NCI-H524 treated with DMSO at 0.1 percent for 48 hours (cell line): Measurements from ENCODE around the gene SLCO3A1.

Experiments
- DNase-seq: peaks from one replicate; lab custom pipeline; 2025; lab: John Stamatoyannopoulos, UW

SLCO3A1 gene

DNA sequence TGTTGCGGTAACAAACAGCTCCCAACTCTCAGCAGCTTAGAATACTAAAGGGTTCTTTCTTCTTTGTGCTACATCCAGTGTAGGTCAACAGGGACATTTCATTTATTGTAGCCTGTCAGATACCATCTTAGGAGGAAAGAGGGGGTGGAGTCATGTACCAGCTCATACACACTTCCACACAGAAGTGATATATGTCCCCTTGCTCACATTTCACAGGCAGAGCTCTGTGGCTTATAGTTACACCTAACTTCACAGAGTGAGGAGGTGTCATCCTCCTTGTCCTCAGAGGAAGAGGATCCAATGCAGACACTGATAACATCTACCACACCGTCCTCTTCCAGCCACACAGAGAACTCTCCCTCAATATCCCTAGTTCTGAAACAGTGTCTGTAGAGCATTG, 247.2 kb downstream of the SLCO3A1 start:
- DNase-seq, result no peak

DNA sequence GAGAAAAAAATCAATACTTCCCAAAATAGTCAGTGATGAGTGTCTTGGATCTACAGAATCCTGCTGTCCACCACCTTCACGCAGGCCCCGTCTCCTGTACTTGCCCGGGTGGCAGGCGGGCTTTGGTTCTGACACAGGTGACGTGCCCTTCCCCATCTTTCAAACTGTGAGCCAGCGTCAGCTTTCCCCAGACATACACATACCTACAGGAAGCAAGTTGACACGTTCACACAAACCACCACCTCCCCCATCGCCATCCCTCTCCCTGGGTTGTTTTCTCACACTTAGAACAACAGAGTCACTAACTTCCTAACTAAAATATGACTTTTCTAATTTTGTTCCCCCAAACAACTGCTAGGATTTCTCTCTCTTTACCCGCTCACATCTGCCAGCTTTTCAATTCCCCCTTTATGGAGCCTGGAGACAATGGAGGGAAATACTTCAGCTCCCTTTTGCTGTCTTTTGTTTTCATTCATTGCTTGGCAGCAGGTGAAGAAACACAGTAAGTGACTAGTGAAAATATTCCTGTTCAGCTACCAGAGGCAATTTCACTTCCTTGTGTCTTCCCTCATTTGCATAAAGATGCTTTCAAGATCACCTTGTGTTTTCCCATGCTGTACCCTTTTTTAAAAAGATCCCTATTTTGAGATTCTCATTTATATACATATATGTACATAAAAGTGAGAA, 248.3 kb downstream of the SLCO3A1 start:
- no peak for DNase-seq

DNA sequence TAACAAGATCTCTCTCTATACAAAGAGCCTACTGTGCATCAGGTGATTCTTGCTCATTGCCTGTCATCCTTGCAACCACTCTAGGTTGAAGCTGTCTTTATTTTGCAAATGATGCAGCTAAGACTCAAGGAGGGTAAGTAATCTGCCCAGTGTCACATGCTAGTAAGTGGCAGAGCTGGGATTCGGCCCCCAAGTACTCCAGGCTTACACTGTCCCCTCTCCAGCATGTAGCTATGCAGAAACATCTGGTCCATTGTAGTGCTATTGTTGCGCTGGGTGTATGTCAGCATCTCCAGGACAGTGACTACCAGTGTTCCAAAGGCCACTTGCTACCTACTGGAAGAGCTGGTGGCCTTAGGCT, 248.9 kb downstream of the SLCO3A1 start:
- no peak for DNase-seq

DNA sequence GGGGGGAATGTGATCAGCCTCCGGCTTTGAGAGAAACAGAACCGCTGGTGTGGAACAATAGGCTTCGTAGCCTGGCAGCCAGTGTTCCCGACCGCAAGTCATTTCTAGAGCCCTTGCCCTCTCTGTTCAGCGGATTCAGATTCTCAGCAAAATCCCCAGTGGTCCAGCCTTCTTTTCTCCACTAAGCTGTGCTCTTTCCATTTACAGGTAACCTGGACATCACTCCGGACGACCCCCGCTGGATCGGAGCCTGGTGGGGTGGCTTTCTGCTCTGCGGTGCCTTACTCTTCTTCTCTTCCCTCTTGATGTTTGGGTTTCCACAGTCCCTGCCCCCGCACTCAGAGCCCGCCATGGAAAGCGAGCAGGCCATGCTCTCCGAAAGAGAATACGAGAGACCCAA, 250.6 kb downstream of the SLCO3A1 start:
- DNase-seq, result no peak

DNA sequence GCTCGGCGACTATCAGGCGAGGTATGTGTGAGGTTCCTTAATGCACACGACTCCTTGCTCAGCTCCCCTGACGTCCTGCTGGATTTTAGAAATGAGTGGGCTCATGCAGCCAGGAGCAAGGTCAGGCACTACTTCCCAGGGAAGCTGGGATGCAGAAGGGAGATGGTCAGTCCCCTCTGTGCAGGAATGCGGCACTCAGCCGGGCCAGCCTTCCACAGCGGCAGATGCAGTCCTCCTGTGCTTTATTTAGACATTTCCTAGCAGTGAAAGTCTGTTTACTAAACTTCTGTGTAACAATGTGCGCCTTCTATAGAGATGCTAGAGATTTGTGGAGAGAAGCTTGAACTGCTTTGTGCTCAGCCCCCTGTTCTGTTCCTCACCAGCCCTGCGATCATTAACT, 252.1 kb downstream of the SLCO3A1 start:
- no peak for DNase-seq

DNA sequence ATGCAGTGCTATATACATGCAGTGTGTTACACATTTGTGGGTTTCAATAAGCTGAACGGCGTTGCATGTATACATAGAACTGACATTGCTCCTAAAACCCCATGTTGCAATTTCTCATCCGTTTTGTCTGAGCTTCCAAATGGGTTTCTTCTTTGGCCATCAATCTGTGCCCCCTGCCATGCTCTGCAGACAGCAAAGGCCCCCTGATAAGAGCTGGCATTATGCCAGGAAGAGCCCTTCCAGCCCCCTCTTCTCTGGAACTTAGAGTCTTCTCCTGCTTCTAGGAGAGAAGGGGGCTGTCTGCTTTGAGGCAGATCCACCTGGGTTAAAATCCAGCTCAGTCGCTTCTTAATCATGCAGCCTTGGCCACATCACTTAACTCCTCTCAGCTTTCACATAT, 254.0 kb downstream of the SLCO3A1 start:
- DNase-seq, result no peak

DNA sequence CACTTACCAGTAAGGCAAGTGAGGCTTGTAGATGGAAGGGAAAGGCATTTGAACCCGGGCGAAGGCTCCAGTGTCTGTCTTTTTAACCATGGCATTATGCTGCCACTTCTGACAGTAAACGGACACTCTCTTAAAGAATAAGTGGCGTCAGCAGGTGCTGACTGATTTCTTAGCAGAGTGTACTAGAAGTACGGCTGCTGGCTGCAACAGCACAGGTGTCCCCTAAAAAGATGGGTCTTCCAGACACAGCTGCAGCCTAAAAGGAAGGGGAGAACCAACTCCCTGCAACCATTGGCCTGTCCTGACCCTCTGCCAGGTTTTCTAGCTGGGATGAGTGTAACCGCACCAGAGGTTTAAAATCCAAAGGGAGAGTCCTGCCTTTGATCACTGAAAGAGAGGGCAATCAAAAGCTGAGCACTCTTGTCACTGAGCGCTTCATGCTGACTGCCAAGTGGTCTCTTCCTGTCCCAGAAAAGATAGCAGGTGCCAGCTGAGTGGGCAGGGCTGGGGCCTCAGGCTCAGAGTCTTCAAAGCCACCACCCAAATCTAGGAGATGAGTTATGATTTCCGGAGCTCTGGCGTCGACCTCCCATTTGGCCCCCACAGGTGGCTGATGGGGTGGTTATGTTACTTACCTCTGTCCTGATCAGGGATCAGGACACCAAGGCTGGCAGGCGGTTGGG, 255.8 kb downstream of the SLCO3A1 start:
- peak; percentile 73 for DNase-seq

DNA sequence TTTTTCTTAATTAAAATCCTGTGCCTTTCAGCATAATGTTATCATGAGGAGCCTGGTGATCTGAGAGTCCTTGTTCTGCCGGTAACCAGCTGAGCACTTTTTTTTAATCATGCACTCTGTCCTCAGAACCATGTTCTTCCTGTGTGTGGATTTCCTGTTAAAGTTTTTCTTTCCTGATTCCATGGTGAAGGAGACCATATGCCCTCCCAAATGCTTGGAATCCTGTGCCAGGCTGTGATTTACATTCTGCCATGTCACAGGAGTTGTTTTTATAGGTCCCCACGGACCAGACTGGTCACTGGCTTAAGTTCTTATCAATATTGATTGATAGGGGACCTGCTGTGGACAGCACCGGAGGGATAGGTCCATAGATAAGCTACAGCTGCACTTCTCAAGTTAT, 257.8 kb downstream of the SLCO3A1 start:
- no peak for DNase-seq

DNA sequence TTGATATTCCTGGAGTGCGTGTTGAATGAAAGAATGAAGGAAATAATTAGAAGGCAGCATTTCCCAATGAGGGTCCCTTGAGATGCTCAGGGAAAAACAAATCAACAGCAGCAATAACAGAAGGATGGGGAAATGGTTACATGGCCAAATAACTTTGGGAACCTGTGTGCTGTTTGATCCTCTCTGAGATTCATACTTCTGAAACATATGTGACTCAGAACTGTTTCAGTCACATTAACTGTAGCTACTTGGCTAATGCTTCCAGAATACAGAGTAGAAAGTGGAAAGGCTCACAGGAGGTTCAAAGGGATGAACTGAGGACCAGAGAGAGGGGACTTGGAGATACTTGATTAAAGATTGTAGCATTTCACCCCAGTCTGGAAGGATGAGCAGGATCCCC, 258.2 kb downstream of the SLCO3A1 start:
- DNase-seq, result no peak

DNA sequence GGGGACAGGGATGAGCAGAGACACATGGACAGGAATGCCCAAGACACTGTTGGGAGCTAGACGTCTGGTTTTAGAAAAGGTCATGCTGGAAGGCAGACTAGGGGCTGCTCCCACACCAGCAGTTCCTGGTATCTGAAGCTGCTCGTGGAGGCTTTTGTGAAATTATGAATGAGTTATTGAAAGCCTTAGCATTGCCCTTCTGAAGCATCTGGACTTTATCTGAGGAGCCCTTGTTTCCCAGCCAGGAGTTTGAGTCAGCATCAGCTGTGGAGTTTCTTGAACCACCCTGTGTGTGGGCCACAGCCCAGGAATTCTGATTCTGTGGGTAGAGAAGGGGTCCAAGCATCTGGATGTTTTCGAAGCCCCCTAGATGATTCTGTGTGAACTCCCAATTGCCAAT, 258.7 kb downstream of the SLCO3A1 start:
- no peak for DNase-seq

DNA sequence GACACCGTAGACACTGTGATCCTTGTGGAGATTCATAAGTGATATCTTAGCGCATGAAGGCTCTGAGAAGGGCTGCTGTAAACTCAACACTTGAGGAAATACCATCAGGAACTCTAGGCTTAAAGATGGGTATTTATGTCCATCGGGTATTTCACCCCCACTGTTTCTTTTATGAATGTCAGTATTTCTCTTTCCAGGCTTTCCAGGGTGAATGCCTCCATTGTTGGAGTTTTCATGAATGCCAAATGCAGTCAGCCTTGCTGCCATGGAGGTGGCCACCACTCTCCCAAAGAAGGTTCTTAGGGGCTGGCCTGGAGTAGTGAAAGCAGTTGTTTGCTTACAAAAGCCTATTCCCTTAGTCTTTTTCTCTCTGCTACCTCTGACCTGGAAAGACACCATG, 259.2 kb downstream of the SLCO3A1 start:
- DNase-seq, result no peak

DNA sequence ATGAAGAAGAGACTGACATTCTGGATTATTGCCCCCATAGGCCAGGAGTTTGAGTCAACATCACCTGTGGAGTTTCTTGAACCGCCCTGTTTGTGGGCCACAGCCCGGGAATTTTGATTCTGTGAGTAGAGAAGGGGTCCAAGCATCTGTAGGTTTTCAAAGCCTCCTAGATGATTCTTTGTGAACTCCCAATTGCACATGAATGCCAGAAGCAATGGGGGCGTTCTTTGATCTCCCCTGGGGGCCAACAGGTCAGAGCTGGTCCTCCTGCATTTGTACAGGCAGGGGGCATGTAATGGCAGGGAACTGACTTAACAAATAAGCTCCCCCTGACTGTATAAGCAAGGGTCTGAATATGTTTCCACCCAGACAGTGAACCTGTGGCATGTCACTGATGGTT, 260.3 kb downstream of the SLCO3A1 start:
- DNase-seq, result no peak

DNA sequence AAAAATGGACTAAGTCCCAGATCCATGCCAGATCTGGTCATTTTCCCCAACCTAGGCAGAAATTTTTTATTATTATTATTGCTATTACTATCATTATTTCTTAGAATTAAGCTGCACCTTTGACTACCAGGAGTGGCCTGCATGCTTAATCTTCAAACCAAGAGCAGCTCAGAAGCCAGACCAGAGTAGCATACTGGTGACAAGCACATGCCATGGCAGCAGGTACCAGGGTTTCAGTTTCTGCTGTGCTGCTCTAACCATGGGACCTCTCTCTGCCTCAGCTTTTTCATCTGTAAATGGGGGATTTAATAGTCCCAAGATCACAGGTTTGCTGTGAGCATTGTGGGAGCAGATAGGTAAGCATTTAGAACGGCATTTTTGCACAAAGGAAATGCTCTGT, 262.3 kb downstream of the SLCO3A1 start:
- no peak for DNase-seq

DNA sequence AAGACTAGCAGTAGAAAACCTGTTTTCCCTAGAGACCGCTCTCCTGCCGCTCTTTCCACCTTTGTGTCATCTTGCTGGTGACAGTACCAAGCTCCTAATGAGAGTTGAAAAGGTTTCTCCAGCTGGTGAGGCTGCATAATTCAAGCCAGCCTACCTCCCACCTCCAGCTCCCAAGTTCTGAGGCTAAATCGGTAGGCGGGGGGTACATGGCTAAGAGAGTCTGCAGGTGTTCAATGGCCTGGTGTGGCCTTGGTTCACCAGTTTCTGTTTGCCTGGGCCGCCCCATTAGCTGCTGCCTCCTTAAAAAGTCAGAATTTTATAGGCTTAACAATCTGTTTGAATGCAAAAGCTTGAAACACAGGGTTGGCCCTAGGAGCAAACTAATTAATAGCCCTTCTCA, 262.8 kb downstream of the SLCO3A1 start:
- DNase-seq, result no peak

DNA sequence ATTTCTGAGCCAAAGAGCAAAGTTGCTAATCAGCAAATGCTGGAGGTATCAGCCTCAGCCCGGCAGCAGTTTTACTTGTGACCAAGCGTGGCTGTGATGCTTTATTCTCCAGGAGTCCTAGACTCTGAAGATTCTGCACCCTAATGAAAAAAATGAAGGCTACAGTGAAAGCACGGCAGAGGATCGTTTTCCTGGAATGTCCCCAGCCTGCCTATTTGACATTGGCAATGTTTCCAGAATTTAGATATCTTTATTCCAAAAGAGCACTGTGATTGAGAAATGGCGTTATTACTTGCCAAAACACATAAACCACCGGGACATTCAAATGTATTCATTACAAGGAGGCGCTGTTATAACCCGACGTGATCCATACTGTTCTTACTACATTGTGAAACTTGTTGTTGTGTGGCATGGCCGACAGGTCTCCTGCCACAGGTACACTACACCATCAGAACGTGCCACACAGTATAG, 263.8 kb downstream of the SLCO3A1 start:
- no peak for DNase-seq

DNA sequence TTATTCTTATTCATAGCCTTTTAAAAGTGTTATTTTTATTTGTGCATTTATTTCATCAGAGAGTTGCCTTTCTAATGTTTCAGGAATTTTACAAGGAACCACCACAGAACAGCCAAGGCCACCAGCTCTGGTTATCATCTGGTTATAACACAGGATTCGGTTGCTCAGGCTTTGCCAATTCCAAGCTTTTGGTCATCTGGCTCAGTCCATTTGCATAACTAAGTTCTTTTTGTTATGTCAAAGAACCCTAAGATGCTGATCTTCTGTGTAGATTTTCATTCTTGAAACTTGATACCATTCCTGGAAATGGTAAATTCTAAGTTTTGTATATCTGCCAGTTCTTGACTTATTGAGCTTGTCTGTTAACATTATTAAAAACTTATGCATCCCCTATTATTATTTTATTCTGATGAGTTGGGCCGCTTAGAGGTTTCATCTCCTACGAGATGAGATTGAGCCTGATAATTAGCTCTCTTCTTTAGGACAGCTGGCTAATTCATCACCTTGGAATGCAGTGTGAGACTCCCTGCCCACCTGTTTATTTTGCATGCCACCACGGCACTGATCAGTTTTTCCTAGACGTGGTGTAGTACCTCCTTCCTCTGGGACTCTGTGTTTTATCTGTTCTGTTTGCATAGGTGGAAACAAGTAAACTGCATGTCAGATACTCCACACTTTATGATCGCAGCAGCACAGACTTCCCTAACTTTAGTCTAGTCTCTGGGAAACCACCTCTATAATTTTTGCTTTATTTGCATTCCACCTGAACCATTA, 264.8 kb downstream of the SLCO3A1 start:
- no peak for DNase-seq

DNA sequence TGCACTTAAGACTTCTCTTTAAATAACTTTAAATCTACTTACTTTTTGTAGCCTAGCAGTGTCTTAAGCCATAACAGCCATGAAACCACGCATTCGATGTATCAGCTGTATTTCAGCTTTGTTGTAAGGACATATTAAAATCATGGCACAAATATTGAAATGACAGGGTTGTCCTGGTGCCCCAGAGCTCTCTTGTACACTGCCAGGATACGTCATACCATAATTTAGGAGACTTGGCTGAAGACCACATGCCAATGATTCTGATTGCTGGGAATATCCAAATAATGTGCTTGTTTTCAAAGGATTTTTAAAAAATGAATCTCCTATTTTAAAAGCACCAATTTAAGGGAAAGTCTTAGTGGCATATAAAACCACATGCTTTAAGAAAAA, 265.4 kb downstream of the SLCO3A1 start:
- no peak for DNase-seq

DNA sequence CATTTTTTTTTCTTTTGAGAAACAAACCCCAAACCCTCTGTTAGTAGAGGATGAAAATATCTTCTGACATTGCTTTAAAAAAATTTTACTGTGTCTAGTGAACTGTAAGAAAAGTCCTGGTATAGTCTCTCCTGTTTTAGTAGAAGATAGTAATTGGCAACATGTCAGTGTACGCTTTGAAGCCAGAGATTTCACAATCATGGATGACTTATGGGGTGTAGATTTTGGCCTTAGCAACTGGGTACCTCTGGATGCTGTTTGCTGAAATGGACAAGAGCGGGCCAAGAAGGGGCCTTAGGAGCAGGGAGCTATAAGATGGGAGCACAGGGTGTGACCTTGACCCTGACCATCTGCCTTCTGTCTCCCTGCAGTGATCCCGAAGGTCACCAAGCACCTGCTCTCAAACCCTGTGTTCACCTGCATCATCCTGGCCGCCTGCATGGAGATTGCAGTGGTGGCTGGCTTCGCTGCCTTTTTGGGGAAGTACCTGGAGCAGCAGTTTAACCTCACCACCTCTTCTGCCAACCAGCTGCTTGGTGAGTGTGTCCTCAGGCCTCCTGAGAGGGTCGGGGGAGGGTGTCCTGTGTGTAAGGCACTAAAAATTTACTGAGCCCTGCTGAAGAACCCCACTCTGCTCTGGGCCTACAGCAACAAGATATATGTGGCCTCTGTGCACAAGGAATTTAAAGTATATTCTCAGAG, 266.7 kb downstream of the SLCO3A1 start:
- no peak for DNase-seq

DNA sequence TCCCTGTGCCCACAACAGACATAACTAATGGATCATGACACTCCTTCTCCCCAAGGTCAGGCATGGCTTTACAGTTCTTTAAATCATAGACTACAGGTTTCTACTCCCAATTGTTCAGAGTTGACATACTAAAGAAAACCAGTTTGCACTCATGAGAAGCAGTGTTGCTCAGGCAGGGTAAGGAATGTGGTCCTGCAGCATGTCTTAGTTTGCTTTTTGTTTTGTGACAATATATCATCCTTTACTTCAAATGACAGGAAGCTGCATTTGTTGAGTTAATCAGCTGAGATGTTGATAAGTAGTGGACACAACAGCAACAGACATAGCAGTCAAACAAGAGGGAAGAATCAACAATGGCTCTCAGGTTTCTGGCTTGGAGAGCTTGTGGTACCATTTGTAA, 267.5 kb downstream of the SLCO3A1 start:
- no peak for DNase-seq

DNA sequence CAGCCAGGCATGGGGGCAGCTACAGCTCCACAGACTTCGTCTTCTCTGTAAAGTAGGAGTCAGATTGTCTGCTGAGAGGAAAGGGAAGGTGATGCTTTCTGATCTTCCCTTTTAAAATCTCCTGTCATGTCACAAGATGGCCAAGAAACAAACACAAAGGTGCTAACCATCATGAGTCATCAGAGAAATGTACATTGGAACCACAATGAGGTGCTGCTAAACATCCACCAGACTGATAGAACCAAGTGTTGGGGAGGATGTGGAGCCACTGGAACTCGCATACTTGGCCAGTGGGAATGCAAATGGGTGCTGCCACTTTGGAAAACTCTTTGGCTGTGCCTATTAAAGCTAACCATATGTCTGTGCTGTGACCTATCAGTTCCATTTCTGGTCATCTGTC, 268.8 kb downstream of the SLCO3A1 start:
- no peak for DNase-seq

DNA sequence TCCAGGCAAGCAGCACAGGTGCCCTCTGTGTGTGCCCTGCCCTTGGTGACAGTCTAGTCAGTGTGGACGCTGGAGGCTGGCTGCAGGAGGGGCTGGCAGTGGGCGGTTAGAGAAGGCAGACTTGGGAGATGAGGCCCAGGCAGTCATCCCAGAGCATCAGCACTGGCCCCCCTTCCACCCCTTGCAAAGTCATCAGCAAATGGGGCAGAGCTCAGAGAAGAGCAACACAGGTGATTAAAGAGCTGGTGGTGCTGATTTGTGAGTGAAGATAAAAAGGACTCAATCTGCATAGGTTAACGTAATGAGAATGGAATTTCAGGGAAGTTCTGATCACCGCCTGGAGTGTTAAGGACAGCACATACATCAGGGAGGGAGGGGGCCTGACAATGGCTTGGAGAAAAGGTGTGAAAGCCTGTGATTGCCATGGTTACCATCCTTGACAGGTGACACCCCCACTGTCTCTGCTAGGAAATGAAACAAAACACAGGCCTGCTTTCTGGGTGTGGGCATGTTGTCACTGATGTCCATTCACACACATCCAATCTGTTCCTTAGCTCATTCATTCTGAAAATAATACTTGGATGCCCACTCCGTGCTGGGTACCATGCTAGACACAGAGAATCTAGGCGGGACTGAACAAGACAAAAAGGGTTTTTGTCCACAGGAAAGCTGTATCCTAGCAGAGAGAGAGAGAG, 270.6 kb downstream of the SLCO3A1 start:
- DNase-seq, result no peak

DNA sequence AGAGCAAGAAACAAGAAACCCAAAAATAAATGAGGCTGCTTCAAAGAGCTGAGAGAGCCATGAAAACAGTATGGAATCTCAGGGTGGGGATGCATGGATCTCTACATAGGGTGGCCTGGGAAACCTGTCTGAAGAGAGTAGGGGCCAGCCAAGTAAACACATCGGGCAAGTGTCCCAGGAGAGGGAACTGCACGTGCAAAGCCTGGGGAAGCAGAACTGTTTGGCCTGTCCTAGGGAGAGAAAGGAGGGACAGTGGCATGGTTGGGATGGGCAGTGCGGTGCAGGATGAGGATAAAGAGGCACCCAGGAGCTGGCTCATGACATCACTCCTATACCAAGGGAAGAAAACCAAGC, 271.1 kb downstream of the SLCO3A1 start:
- no peak for DNase-seq
